Fibroblast of pulmonary artery (primary cell): ENCODE results near the gene PHLPP1.

ENCODE experiments used
- DNase-seq: peaks from one replicate; pipeline ENCODE4 v3.0.0-alpha.2; 2010; ENCODE audit warnings: low read depth
- H3K4me3 ChIP-seq: replicated peaks from 2 replicates; pipeline ENCODE4 v1.5.1; 2011; ENCODE audit warnings: low read depth, mild to moderate bottlenecking, control low read depth, low read length, moderate library complexity
- TF ChIP-seq, protein P1 (sequence below): IDR thresholded peaks from 2 replicates; pipeline ENCODE4 v1.5.1; 2011; ENCODE audit warnings: mild to moderate bottlenecking, control low read depth, low read length, inconsistent platforms; ENCODE audit errors: missing control alignments

The PHLPP1 gene

DNA sequence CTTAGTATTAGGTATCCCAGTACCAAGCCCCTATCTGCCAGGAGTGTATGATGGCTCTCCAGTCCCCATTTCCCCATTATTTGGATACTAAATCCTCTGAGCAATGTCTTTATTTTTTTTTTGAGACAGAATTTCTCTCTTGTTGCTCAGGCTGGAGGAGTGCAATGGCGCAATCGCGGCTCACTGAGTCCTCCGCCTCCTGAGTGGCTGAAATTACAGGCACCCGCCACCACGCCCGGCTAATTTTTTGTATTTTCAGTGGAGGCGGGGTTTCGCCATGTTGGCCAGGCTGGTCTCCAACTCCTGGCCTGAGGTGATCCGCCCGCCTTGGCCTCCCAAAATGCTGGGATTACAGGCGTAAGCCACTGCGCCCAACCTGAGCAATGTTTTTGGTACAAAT lies 3.6 kb upstream of the PHLPP1 start:
- H3K4me3 ChIP-seq = no peak overlapping the region
- DNase-seq = no peak
- TF ChIP-seq, protein P1, sequence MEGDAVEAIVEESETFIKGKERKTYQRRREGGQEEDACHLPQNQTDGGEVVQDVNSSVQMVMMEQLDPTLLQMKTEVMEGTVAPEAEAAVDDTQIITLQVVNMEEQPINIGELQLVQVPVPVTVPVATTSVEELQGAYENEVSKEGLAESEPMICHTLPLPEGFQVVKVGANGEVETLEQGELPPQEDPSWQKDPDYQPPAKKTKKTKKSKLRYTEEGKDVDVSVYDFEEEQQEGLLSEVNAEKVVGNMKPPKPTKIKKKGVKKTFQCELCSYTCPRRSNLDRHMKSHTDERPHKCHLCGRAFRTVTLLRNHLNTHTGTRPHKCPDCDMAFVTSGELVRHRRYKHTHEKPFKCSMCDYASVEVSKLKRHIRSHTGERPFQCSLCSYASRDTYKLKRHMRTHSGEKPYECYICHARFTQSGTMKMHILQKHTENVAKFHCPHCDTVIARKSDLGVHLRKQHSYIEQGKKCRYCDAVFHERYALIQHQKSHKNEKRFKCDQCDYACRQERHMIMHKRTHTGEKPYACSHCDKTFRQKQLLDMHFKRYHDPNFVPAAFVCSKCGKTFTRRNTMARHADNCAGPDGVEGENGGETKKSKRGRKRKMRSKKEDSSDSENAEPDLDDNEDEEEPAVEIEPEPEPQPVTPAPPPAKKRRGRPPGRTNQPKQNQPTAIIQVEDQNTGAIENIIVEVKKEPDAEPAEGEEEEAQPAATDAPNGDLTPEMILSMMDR = no peak

GRCh38 chr18:62713651-62714247 lies 1.6 kb upstream of the PHLPP1 start:
- no peak overlapping the region for H3K4me3 ChIP-seq
- TF ChIP-seq, protein P1 = no peak
- no peak for DNase-seq

- peak overlapping the region; percentile 66 for H3K4me3 ChIP-seq
- TF ChIP-seq, protein P1 = peak; percentile 85
- peak; percentile 100 for DNase-seq
Measured at GRCh38 chr18:62714671-62715435, 488 bp upstream of the PHLPP1 start.

DNA sequence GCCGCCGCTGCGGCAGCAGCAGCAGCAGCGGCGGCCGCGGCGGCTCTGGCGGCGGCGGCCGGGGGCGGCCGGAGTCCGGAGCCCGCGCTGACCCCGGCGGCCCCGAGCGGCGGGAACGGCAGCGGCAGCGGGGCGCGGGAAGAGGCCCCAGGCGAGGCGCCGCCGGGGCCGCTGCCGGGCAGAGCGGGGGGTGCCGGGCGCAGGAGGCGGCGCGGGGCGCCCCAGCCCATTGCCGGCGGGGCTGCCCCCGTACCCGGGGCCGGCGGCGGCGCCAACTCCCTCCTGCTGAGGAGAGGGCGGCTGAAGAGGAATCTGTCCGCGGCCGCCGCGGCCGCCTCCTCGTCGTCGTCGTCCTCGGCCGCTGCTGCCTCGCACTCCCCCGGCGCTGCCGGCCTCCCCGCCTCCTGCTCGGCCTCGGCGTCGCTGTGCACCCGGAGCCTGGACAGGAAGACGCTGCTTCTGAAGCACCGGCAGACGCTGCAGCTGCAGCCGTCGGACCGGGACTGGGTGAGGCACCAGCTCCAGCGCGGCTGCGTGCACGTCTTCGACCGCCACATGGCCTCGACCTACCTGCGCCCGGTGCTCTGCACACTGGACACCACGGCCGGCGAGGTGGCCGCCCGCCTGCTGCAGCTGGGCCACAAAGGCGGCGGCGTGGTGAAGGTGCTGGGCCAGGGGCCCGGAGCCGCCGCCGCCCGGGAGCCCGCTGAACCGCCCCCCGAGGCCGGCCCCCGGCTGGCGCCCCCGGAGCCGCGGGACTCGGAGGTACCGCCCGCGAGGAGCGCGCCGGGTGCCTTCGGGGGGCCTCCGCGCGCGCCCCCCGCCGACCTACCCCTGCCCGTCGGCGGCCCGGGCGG lies 646 bp downstream of the PHLPP1 start:
- peak; percentile 67 for DNase-seq
- peak overlapping the region; percentile 66 for H3K4me3 ChIP-seq
- TF ChIP-seq, protein P1 = no peak

GRCh38 chr18:62716619-62717168 lies 1.4 kb downstream of the PHLPP1 start:
- DNase-seq = no peak
- H3K4me3 ChIP-seq = peak overlapping the region; percentile 61
- TF ChIP-seq, protein P1 = no peak

DNA sequence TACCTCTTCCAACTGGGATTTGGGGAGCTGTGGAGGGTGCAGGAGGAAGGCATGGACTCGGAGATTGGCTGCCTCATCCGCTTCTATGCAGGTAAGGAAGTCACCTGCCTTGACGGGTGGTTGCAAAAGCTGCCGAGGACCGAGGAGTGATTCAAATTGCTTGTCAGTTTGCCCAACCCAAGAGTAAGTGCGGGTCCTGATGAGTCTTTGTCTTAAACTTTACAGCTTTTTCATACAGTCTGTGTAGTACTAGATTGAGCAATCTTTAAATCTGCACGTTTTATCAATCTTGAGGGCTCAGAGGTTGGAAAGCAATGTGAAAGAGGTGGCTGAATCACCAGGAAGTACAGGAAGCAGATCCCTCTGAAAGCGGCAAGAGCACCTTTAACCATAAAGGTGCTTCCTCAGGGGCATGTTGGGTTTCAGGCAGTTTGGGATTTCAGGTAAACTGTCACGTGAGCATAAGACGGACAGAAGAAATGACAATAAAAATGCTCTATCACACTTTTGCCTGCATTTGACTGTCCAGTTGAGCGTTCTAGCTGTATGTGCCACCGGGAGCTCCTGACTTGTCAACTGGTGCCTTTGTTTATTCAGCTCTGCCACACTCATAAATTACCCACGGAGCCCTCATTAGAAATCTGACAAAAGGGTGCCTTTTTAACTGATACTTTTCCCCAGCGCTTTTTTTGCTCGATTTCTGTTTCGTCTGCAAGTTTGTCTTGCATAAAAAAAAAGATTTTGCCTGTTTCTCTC lies 2.0 kb downstream of the PHLPP1 start:
- H3K4me3 ChIP-seq = peak overlapping the region; percentile 61
- peak; percentile 48 for DNase-seq
- TF ChIP-seq, protein P1 = no peak
